T-cell (primary cell): ENCODE data around the gene POGZ. TPM values are rescaled to one million over a fixed set of nuclear protein-coding genes. Genes with fewer than 3 reads are reported as not detected.
"Not testable (repeated sequence)": the region's sequence is repeated elsewhere in the genome, so short reads cannot be mapped to it uniquely, and the experiment has no call there.

ENCODE experiments used
- ATAC-seq, 4 experiments: fragments of 200-7000 bp in 3 of 4; fragments of 150-1000 bp in 1 of 4; cut with Tn5 transposase; replicated peaks in 1 of 4; 1 replicate in 3 of 4; 2 replicates in 1 of 4; pipeline ENCODE4 v1.10.0; 2021; ENCODE audit warnings: moderate library complexity in 3 of 4, mild to moderate bottlenecking in 2 of 4, moderate number of reproducible peaks in 1 of 4
- CTCF ChIA-PET, 2 donors: fragments of 300-600 bp; sonication (Branson Sonifier 250); formaldehyde crosslinking; loops; one replicate each; lab custom pipeline; 2022; ENCODE audit warnings: antibody characterized with exemption in 2 of 2; lab: Charles Lee
- POLR2A ChIA-PET, 2 donors: fragments of 300-600 bp; sonication (Branson Sonifier 250); formaldehyde crosslinking; loops; one replicate each; lab custom pipeline; 2022; ENCODE audit warnings: antibody characterized with exemption in 2 of 2; lab: Charles Lee
- DNase-seq, 35 experiments: peaks; one replicate each; pipeline versions ENCODE4 v3.0.0 to v3.0.0-alpha.2; 2013 to 2023
- H3K27ac ChIP-seq: one replicate; pipeline ENCODE4 v1.5.1; 2013; ENCODE audit warnings: low read length
- H3K27me3 ChIP-seq, 2 experiments: replicated peaks in 1 of 2; 1 replicate in 1 of 2; 2 replicates in 1 of 2; pipeline versions ENCODE4 v1.6.1 to v1.7.0; 2013; ENCODE audit warnings: low read length in 1 of 2, mixed read lengths in 1 of 2; ENCODE audit not compliant: control insufficient read depth in 2 of 2, insufficient read depth in 2 of 2; ENCODE audit errors: extremely low read depth in 1 of 2
- H3K36me3 ChIP-seq, 2 donors: 1 replicate in 1 of 2; 2 replicates in 1 of 2; pipeline versions ENCODE4 v1.6.1 to v1.7.0; 2013; ENCODE audit warnings: low read length in 1 of 2; ENCODE audit not compliant: control insufficient read depth in 2 of 2, insufficient read depth in 1 of 2; ENCODE audit errors: extremely low read depth in 1 of 2
- H3K4me1 ChIP-seq, 2 experiments: 1 replicate in 1 of 2; 2 replicates in 1 of 2; pipeline versions ENCODE4 v1.6.1 to v1.7.0; 2013; ENCODE audit warnings: low read length in 2 of 2, mixed read lengths in 1 of 2; ENCODE audit not compliant: insufficient read depth in 2 of 2, control insufficient read depth in 1 of 2; ENCODE audit errors: extremely low read depth in 1 of 2
- H3K4me3 ChIP-seq, 2 donors: 1 replicate in 1 of 2; 2 replicates in 1 of 2; pipeline versions ENCODE4 v1.5.1 to v1.7.0; 2013; ENCODE audit warnings: mild to moderate bottlenecking in 2 of 2, low read length in 1 of 2, moderate library complexity in 1 of 2; ENCODE audit not compliant: control insufficient read depth in 1 of 2; ENCODE audit errors: extremely low read depth in 1 of 2
- H3K9me3 ChIP-seq: 2 replicates; pipeline ENCODE4 v1.7.0; 2013
- H3K27ac Mint-ChIP-seq, 2 donors: one replicate each; pipeline ENCODE4 v1.8.0; 2020 to 2021; ENCODE audit warnings: mild to moderate bottlenecking in 2 of 2, mixed read lengths in 2 of 2
- H3K27me3 Mint-ChIP-seq, 2 donors: one replicate each; pipeline ENCODE4 v1.8.0; 2021 to 2022; ENCODE audit warnings: mixed read lengths in 2 of 2
- H3K36me3 Mint-ChIP-seq: one replicate; pipeline ENCODE4 v1.8.0; 2021; ENCODE audit warnings: mixed read lengths
- H3K4me1 Mint-ChIP-seq, 3 donors: one replicate each; pipeline ENCODE4 v1.8.0; 2020 to 2022; ENCODE audit warnings: mixed read lengths in 3 of 3, mild to moderate bottlenecking in 1 of 3
- H3K4me3 Mint-ChIP-seq, 3 donors: one replicate each; pipeline ENCODE4 v1.8.0; 2020 to 2022; ENCODE audit warnings: mild to moderate bottlenecking in 3 of 3, mixed read lengths in 3 of 3, moderate library complexity in 3 of 3
- H3K9me3 Mint-ChIP-seq, 3 donors: one replicate each; pipeline ENCODE4 v1.8.0; 2020 to 2022; ENCODE audit warnings: mixed read lengths in 3 of 3
- WGBS: methylation state at CpG from one replicate; pipeline ENCODE4 v1.1.5; 2013; ENCODE audit warnings: missing lambda C conversion rate; ENCODE audit not compliant: insufficient coverage; 5-methylcytosine and 5-hydroxymethylcytosine counted together
- total RNA-seq, 35 experiments: library from RNA in 6 of 35; stranded (reverse) in 6 of 35; fragments of 120-200 nt in 1 of 35; gene quantifications; one replicate each; pipeline versions ENCODE4 v1.2.1 to v1.2.4 and lab custom pipeline; 2013 to 2026

Gene POGZ
- total RNA-seq, 5 donors from 2014 or later (not counting 1 experiment from before 2014, with no cell fraction given) = 93.8 to 133 (median 96.7) TPM

DNA sequence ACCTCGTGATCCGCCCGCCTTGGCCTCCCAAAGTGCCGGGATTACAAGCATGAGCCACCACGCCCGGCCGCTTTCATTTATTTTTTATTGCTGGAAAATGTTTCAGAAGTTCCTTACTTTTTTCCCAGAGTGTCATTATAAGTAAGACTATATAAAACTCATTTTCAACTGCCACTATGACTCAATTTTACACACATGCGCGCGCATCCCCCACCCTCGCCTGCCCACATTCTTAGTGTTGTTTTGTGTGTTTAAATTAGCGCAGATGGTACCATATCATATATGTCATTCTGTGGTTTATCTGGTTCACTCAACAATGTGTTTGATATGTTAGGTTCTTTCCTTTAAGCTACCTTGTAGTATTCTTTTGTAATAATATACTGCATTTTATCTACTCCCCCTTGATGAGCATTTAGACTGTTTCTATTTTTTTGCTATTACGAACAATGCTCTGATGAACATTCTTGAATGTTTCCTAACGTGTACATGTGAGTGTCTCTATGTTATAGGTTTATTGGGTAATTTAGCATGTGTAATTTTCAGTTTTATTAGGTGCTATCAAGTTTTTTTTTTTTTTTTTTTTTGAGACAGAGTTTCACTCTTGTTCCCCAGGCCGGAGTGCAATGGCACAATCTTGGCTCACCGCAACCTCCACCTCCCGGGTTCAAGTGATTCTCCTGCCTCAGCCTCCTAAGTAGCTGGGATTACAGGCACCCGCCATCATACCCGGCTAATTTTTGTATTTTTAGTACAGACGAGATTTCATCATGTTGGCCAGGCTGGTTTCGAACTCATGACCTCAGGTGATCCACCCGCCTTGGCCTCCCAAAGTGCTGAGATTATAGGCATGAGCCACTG is 68.8 kb downstream of the POGZ start:
- WGBS = 99% methylated on average over 7 of the region's 22 CpGs

GRCh38 chr1:151386002-151386401 is 73.3 kb downstream of the POGZ start:
- H3K9me3 Mint-ChIP-seq = no peaks in the 10 kb centered on the region
- Histone ChIP-seq H3K4me3 (no peak overlapping the region), H3K27me3 (no peaks in the 10 kb centered on the region), H3K4me1 (no peaks in the 10 kb centered on the region), H3K27ac (no peak overlapping the region), H3K9me3 (no peaks in the 10 kb centered on the region), H3K36me3 (no peaks in the 10 kb centered on the region)
- ChIA-PET CTCF (no interaction called here), POLR2A (no interaction called here)
- no peak overlapping the region for H3K4me3 Mint-ChIP-seq
- no peaks in the 10 kb centered on the region for H3K4me1 Mint-ChIP-seq
- WGBS = 57% methylated on average over 1 of the region's 2 CpGs
- H3K27me3 Mint-ChIP-seq = no peaks in the 10 kb centered on the region
- DNase-seq (no peak), ATAC-seq (no peak)
- no peak overlapping the region for H3K27ac Mint-ChIP-seq
- no peaks in the 10 kb centered on the region for H3K36me3 Mint-ChIP-seq

More for the DNA sequence above, 68.8 kb downstream of the POGZ start:
- H3K36me3 Mint-ChIP-seq, ATAC-seq, H3K27ac ChIP-seq, H3K4me1 Mint-ChIP-seq, H3K4me3 Mint-ChIP-seq, H3K27me3 ChIP-seq, H3K27ac Mint-ChIP-seq, H3K9me3 ChIP-seq, H3K27me3 Mint-ChIP-seq, DNase-seq, H3K4me3 ChIP-seq, H3K9me3 Mint-ChIP-seq, POLR2A ChIA-PET, H3K4me1 ChIP-seq, H3K36me3 ChIP-seq: not testable (repeated sequence)
- CTCF ChIA-PET = interaction anchor here in 1 of 2 donors (0.5 kb wide), 1 partner anchor 15 kb away, joined by 4 read pairs; no protein-coding TSS in a partner anchor

DNA sequence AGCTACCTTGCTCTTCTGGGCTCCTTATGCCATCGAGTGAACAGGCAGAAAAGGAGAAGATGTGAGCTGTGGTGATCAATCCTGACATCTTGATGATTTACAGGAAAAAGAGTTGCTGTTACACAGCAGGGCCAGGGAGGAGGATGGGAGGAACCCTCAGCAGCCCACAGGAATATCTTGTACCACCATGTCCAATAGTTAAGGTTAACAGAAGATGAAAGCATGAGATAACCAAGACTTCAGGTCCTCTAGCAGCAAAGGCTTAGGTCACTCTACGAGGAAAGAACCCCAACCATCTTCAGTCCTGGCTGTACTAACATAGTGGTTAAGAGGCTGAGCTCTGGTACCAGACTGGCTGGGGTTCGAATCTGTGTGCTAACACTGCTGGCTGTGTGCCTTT is 74.7 kb downstream of the POGZ start:
- Histone ChIP-seq H3K4me1 (no peaks in the 10 kb centered on the region), H3K36me3 (no peaks in the 10 kb centered on the region), H3K27me3 (no peaks in the 10 kb centered on the region), H3K4me3 (no peak overlapping the region), H3K9me3 (no peaks in the 10 kb centered on the region), H3K27ac (no peak overlapping the region)
- Mint-ChIP-seq H3K4me1 (no peaks in the 10 kb centered on the region), H3K27ac (no peak overlapping the region), H3K9me3 (no peaks in the 10 kb centered on the region), H3K36me3 (no peaks in the 10 kb centered on the region), H3K4me3 (no peak overlapping the region), H3K27me3 (no peaks in the 10 kb centered on the region)
- POLR2A ChIA-PET = no interaction called here
- CTCF ChIA-PET = no interaction called here
- no peak for ATAC-seq
- DNase-seq = no peak
- 43% methylated on average over 1 of the region's 3 CpGs for WGBS

GRCh38 chr1:151377150-151377884 is 82.0 kb downstream of the POGZ start:
- H3K36me3 Mint-ChIP-seq = no peaks in the 10 kb centered on the region
- H3K27me3 Mint-ChIP-seq = peaks cover 0 to 1% of the 10 kb centered on the region in 2 donors
- no peak overlapping the region for H3K27ac ChIP-seq
- no peaks in the 10 kb centered on the region for H3K9me3 ChIP-seq
- no CpG with 5 or more reads among the region's 3 CpGs for WGBS
- no peaks in the 10 kb centered on the region for H3K9me3 Mint-ChIP-seq
- H3K4me3 Mint-ChIP-seq = no peak overlapping the region
- no peak overlapping the region for H3K4me3 ChIP-seq
- DNase-seq (no peak), ATAC-seq (no peak)
- H3K4me1 Mint-ChIP-seq = no peaks in the 10 kb centered on the region
- H3K27ac Mint-ChIP-seq = no peak overlapping the region
- CTCF ChIA-PET = no interaction called here
- no peaks in the 10 kb centered on the region for H3K36me3 ChIP-seq
- no peaks in the 10 kb centered on the region for H3K4me1 ChIP-seq
- H3K27me3 ChIP-seq = peaks cover 0 to 4% of the 10 kb centered on the region in 2 experiments
- POLR2A ChIA-PET = no interaction called here

GRCh38 chr1:151373196-151373595 is 86.1 kb downstream of the POGZ start:
- WGBS = 92% methylated on average over 14 of the region's 14 CpGs
- Mint-ChIP-seq H3K27me3 (peaks cover 0 to 1% of the 10 kb centered on the region in 2 donors), H3K4me3 (no peak overlapping the region), H3K36me3 (no peaks in the 10 kb centered on the region), H3K9me3 (no peaks in the 10 kb centered on the region), H3K4me1 (no peaks in the 10 kb centered on the region), H3K27ac (no peak overlapping the region)
- H3K27me3 ChIP-seq = peaks cover 0 to 11% of the 10 kb centered on the region in 2 experiments
- no peaks in the 10 kb centered on the region for H3K36me3 ChIP-seq
- DNase-seq = no peak
- ATAC-seq = no peak
- POLR2A ChIA-PET = no interaction called here
- no peaks in the 10 kb centered on the region for H3K9me3 ChIP-seq
- CTCF ChIA-PET = no interaction called here
- H3K27ac ChIP-seq = no peak overlapping the region
- H3K4me3 ChIP-seq = no peak overlapping the region
- H3K4me1 ChIP-seq = no peaks in the 10 kb centered on the region

DNA sequence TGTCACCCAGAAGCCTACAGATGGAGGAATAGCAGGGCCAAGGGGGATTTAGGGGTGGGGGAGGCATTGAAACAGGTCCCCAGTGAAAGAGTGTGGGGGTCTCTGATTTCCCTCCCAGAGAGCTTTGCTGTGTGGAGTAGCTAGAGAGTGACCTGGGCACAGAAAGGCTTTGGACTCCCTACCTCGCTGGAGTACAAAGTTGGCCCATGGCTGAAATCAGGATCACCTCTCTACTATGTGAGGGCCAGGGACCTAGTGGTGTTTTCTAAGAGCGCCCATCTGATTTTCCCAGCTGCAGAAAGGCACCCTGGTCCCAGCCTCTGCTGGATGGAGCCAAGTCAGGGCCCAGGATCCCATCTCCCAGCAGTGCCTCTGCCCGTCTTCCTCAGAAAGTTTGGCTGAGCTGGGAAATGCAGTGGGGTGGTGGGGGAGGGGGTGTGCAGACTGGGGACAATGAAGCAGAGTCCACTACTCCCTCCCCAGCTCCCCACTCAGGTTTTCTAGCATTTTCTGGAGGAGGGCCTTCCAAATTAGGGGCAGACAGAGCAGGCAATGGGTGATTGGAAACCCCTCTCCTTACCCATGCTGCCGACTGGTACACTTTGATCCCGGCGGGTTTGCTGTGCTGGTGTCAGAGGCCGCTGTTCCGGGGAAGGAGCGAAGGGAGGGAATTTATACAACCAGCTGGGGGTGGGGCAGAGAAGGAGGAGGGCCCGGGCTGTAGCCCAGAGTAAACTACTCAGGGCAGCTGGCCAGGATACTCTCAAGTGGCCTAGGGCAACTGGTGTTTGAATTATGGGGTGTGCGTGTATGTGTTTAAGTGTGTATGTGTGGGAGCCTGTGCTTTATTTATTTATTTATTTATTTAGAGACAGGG is 87.0 kb downstream of the POGZ start, which contains the start of gene SELENBP1:
TSS of gene SELENBP1 (minus strand) at position 648 of the 877 bp plus-strand sequence. CDS start at position 584, 64 bp downstream.
- POLR2A ChIA-PET = no interaction called here
- H3K27ac Mint-ChIP-seq = no peak within 1 kb of the TSS
- Histone ChIP-seq H3K4me3 (no peak within 1 kb of the TSS), H3K9me3 (no peaks in the 10 kb centered on the region), H3K27me3 (peaks cover 0 to 11% of the 10 kb centered on the region in 2 experiments), H3K36me3 (no peaks in the 10 kb centered on the region), H3K27ac (no peak within 1 kb of the TSS), H3K4me1 (no peaks in the 10 kb centered on the region)
- CTCF ChIA-PET = interaction anchor here (0.5 to 0.6 kb wide), 3 partner anchors 8 to 263 kb away, joined by 3 to 4 read pairs (median 3); no protein-coding TSS in a partner anchor
- H3K9me3 Mint-ChIP-seq = no peaks in the 10 kb centered on the region
- no peaks in the 10 kb centered on the region for H3K36me3 Mint-ChIP-seq
- ATAC-seq = no peak
- WGBS = 63% methylated on average over 2 of the region's 11 CpGs
- no peak for DNase-seq
- H3K27me3 Mint-ChIP-seq = no peaks in the 10 kb centered on the region
- no peaks in the 10 kb centered on the region for H3K4me1 Mint-ChIP-seq
- H3K4me3 Mint-ChIP-seq = no peak within 1 kb of the TSS
